ENCODE measurements around the gene XRCC5. TPM values are rescaled to one million over a fixed set of nuclear protein-coding genes. Genes with fewer than 3 reads are reported as not detected.

Gene XRCC5
- total RNA-seq (100 to 1,000 TPM in 3 of 6 donors, 10 to 100 TPM in 3; 63.5 to 117 (median 98.5) TPM), polyA plus RNA-seq (10 to 100 TPM; 29.0 to 58.7 TPM)

DNA sequence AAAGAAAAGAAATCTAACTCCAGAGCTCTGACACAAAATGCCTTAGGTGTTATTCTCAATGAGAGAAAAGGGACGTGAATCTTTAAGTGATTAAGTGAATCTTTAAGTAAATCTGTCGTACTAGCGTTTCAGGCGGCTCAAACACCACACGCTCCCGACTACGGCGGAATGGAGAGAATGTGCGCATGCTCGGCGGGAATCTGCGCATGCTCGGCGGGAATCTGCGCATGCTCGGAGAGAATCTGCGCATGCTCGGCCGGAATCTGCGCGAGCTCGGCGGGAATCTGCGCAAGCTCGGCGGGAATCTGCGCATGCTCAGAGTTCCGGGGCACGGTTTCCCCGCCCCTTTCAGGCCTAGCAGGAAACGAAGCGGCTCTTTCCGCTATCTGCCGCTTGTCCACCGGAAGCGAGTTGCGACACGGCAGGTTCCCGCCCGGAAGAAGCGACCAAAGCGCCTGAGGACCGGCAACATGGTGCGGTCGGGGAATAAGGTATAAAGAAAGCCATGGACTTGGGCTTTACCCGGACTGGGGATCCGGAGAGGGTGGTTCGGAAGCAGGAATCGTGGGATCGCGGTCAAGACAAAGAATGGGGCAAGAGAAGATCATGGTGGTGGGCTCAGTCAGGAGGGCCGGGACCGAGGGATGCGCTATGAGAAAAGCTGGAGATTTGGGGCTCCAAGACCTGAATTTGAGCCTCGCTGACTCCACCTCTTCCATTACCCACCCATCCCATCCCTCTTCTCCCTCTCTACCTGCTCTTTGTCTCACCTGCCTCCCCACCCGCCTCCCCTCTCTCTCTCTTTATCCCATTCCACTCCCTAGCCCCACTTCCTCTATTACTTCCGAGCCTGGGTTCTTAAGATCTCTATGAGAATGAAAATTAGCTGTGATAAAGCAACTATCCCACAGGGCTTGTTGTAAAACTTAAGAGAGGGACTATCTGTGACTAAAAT lies at the start of gene XRCC5:
XRCC5 (plus strand) TSS at position 382 of the 955 bp plus-strand sequence; CDS start at position 471, 89 bp downstream.
- Histone ChIP-seq H3K27me3 (no peaks in the 10 kb centered on the region), H3K27ac (peak within 1 kb of the TSS; percentile 72 to 88 (median 82)), H3K4me3 (peak within 1 kb of the TSS; percentile 77 to 89 (median 84)), H3K36me3 (peaks cover 0 to 9% (median 5%) of the 10 kb centered on the region in 3 donors), H3K9me3 (no peaks in the 10 kb centered on the region), H3K4me1 (peaks cover 9 to 24% (median 19%) of the 10 kb centered on the region in 3 donors)
- TF ChIP-seq, protein P1, sequence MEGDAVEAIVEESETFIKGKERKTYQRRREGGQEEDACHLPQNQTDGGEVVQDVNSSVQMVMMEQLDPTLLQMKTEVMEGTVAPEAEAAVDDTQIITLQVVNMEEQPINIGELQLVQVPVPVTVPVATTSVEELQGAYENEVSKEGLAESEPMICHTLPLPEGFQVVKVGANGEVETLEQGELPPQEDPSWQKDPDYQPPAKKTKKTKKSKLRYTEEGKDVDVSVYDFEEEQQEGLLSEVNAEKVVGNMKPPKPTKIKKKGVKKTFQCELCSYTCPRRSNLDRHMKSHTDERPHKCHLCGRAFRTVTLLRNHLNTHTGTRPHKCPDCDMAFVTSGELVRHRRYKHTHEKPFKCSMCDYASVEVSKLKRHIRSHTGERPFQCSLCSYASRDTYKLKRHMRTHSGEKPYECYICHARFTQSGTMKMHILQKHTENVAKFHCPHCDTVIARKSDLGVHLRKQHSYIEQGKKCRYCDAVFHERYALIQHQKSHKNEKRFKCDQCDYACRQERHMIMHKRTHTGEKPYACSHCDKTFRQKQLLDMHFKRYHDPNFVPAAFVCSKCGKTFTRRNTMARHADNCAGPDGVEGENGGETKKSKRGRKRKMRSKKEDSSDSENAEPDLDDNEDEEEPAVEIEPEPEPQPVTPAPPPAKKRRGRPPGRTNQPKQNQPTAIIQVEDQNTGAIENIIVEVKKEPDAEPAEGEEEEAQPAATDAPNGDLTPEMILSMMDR (IDR thresholded peaks at IDR 0.05), result no peak
- ATAC-seq (peak; percentile 96 to 98 (median 98)), FAIRE-seq (peak; percentile 95), DNase-seq (peak; percentile 93 to 99 (median 98))
- intact Hi-C loops (cut with DNase I), result no loop called here
- WGBS, 2 donors, result 0% methylated on average over 57 of the region's 57 CpGs

DNA sequence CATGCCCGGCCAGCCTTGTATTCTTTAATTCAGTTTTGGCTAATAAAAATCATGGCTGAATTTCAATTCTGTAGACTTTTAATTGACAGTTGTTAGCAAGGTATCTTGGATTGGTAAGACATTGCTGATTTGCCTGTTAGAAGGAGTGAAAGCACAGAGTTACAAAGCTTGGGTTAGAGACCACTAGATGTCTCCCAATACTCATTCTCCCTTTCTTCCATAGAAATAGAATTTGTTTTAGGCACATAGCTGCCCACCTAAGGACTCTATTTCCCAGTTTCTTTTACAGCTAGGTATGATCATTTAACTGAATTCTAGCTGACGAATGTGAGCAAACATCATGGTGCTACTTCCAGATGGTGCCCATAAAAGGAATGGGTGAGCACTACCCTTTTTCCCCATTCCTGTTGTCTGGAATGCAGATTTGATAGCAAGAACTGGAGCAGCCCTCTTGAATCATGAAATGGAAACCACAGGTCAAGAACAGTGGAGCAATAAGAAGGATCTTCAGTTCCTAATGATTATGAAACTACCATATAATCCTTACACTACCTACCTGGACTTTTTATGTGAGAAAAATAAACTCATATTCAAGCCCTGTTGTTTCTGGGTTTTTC lies 45.0 kb upstream of the XRCC5 start:
- ATAC-seq (no peak), FAIRE-seq (no peak), DNase-seq (no peak)
- H3K4me1 ChIP-seq, result no peaks in the 10 kb centered on the region
- 85 to 91% methylated on average over 2 of the region's 2 CpGs for WGBS, 2 donors
- H3K9me3 ChIP-seq, result no peaks in the 10 kb centered on the region
- H3K27me3 ChIP-seq, result no peaks in the 10 kb centered on the region
- no peak overlapping the region for H3K27ac ChIP-seq
- no peaks in the 10 kb centered on the region for H3K36me3 ChIP-seq
- intact Hi-C loops (cut with DNase I), result no loop called here
- TF ChIP-seq, protein P1 (IDR thresholded peaks at IDR 0.05), result no peak
- no peak overlapping the region for H3K4me3 ChIP-seq

DNA sequence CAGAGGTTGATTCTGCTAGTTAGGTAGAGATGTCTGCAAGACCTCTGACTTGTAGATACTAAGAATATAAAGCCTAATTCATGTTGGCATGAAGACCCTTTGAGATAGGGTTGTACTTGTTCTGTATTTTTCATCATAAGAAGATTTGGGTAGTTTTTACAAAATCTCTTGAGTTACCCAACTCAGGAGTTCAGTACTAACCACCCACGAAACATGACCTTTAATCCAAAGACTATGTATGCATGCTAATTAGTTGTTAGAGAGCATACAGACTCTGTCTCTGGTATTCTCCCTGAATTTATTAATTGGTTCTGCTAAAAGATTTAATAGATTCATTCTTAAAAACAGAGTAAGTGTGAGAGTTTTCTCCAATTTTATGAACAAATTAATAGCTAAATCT lies 44.5 kb upstream of the XRCC5 start:
- Histone ChIP-seq H3K4me3 (no peak overlapping the region), H3K27ac (no peak overlapping the region), H3K36me3 (no peaks in the 10 kb centered on the region), H3K9me3 (no peaks in the 10 kb centered on the region), H3K27me3 (no peaks in the 10 kb centered on the region), H3K4me1 (no peaks in the 10 kb centered on the region)
- DNase-seq (no peak), FAIRE-seq (no peak), ATAC-seq (no peak)
- WGBS, 2 donors, result 77 to 84% methylated on average over 1 of the region's 1 CpG
- TF ChIP-seq, protein P1 (IDR thresholded peaks at IDR 0.05), result no peak
- intact Hi-C loops (cut with DNase I), result no loop called here

DNA sequence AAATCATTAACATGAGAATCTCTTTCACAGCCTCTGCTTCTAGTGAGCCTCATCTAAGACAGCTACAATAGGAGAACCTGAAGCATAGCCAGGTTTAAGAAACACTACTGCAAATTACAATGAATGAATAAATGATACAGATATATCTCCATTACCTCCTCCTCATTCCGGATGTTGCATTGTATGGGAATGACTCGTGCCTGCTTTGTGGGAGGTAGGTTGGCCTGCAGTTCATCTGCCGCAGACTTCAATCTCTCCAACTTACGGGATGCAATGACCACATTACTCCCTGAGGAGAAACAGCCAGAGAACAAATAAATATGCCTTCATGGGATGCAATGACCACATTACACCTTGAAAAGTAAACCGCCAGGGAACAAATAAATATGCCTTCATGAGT lies 42.9 kb upstream of the XRCC5 start:
- DNase-seq (no peak), ATAC-seq (no peak), FAIRE-seq (no peak)
- TF ChIP-seq, protein P1 (IDR thresholded peaks at IDR 0.05), result no peak
- Histone ChIP-seq H3K4me3 (no peak overlapping the region), H3K9me3 (no peaks in the 10 kb centered on the region), H3K27ac (no peak overlapping the region), H3K27me3 (no peaks in the 10 kb centered on the region), H3K36me3 (no peaks in the 10 kb centered on the region), H3K4me1 (no peaks in the 10 kb centered on the region)
- 88 to 93% methylated on average over 5 of the region's 5 CpGs for WGBS, 2 donors
- intact Hi-C loops (cut with DNase I), result no loop called here

All from pancreas (tissue), 10 donors.